PFSK-1 (cell line): ENCODE measurements around the gene COL6A3.

Source experiments
- FOXP2 ChIP-seq: optimal IDR thresholded peaks from 2 replicates; pipeline ENCODE3; 2011; ENCODE audit warnings: borderline replicate concordance, control low read depth, inconsistent platforms; ENCODE audit not compliant: insufficient read depth; ENCODE audit errors: extremely low read length, extremely low read depth
- POLR2AphosphoS5 ChIP-seq: IDR thresholded peaks from 2 replicates; pipeline ENCODE4 v1.6.1; 2012; ENCODE audit warnings: low read depth, mild to moderate bottlenecking, control low read depth, low read length, moderate library complexity
- SIN3A ChIP-seq: IDR thresholded peaks from 2 replicates; pipeline ENCODE4 v1.6.1; 2012; ENCODE audit warnings: mild to moderate bottlenecking, low read length, moderate library complexity, borderline replicate concordance; ENCODE audit not compliant: insufficient read depth
- TAF1 ChIP-seq: IDR thresholded peaks from 2 replicates; pipeline ENCODE4 v1.6.1; 2012; ENCODE audit warnings: low read length, control low read depth, borderline replicate concordance; ENCODE audit not compliant: insufficient read depth
- TF ChIP-seq, protein P1 (sequence below), 2 experiments: IDR thresholded peaks; 2 replicates each; pipeline versions ENCODE4 v1.6.1 to v1.8.0; 2011 to 2012; ENCODE audit warnings: low read depth in 2 of 2, low read length in 2 of 2, control low read depth in 1 of 2, inconsistent platforms in 1 of 2, mild to moderate bottlenecking in 1 of 2, moderate library complexity in 1 of 2; ENCODE audit not compliant: insufficient read depth in 1 of 2

The COL6A3 gene

DNA sequence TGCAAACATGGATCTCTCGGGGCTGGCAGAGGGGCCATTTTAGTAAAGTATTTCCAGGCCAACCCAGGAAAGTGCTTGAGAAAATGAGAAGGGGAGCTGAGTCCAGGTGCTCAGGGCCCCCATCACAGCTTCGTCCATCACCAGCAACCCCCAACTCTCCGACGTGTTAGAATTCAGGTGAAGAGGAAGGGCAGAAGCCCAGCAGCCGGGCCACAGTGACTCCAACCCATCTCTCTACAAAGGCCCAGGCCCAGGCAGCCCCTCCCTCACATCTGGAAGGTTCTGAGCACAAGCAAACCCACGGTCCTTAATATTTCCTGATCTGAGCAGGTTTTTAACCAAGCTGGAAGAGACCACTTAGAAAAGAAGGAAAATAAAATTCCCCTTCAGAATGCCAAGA lies 34.7 kb upstream of the COL6A3 start:
- TF ChIP-seq, protein P1, sequence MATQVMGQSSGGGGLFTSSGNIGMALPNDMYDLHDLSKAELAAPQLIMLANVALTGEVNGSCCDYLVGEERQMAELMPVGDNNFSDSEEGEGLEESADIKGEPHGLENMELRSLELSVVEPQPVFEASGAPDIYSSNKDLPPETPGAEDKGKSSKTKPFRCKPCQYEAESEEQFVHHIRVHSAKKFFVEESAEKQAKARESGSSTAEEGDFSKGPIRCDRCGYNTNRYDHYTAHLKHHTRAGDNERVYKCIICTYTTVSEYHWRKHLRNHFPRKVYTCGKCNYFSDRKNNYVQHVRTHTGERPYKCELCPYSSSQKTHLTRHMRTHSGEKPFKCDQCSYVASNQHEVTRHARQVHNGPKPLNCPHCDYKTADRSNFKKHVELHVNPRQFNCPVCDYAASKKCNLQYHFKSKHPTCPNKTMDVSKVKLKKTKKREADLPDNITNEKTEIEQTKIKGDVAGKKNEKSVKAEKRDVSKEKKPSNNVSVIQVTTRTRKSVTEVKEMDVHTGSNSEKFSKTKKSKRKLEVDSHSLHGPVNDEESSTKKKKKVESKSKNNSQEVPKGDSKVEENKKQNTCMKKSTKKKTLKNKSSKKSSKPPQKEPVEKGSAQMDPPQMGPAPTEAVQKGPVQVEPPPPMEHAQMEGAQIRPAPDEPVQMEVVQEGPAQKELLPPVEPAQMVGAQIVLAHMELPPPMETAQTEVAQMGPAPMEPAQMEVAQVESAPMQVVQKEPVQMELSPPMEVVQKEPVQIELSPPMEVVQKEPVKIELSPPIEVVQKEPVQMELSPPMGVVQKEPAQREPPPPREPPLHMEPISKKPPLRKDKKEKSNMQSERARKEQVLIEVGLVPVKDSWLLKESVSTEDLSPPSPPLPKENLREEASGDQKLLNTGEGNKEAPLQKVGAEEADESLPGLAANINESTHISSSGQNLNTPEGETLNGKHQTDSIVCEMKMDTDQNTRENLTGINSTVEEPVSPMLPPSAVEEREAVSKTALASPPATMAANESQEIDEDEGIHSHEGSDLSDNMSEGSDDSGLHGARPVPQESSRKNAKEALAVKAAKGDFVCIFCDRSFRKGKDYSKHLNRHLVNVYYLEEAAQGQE (IDR thresholded peaks at IDR 0.05; ENCODE audit: insufficient read depth in 1 of 2, low read depth in 2 of 2, low read length in 2 of 2): no peak
- TF ChIP-seq SIN3A (no peak), FOXP2 (no peak), TAF1 (no peak), POLR2AphosphoS5 (no peak)

DNA sequence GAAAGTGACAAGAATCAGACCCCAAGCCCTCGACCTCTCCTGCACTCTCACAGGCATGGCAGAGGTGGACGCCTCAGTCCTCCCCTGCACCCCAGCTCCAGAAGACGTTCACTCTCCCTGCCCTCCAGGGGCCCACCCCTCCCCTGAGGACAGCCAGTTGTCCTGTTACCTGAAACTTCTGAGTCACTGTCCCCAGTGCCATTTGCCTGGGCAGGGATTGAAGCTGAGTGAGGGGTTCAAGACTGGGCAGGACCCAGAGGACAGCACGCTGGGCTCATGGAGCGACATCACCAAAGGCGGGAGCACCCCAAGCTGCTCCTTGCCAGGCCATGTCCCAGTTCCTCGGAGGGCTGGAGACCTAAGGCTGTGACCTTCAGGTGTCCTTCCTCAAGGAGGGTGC lies 34.2 kb upstream of the COL6A3 start:
- TF ChIP-seq SIN3A (no peak), POLR2AphosphoS5 (no peak), TAF1 (no peak), FOXP2 (no peak)
- TF ChIP-seq, protein P1 (IDR thresholded peaks at IDR 0.05; ENCODE audit: insufficient read depth in 1 of 2, low read depth in 2 of 2, low read length in 2 of 2): no peak

DNA sequence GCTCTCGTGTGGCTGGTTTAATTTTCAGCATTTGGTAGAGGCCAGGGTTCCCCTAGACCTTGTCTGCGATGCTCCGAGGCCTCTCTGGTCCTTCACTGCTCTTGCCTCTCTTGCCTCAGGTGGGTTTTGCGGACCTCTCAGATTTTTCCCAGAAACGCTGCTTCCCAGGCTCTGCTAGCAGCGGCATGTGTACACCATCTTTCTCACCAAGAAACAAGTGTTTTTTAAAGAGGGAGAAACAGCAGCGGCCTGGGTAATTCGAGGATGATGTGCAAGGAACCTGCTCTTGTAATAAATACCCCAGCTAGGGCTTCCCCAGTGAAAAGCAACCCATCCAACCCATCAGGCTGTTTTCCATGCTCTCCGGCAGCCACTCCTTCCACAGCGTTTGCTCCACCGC lies 33.5 kb upstream of the COL6A3 start:
- TF ChIP-seq FOXP2 (no peak), POLR2AphosphoS5 (no peak), TAF1 (no peak), SIN3A (no peak)
- TF ChIP-seq, protein P1 (IDR thresholded peaks at IDR 0.05; ENCODE audit: insufficient read depth in 1 of 2, low read depth in 2 of 2, low read length in 2 of 2): no peak

DNA sequence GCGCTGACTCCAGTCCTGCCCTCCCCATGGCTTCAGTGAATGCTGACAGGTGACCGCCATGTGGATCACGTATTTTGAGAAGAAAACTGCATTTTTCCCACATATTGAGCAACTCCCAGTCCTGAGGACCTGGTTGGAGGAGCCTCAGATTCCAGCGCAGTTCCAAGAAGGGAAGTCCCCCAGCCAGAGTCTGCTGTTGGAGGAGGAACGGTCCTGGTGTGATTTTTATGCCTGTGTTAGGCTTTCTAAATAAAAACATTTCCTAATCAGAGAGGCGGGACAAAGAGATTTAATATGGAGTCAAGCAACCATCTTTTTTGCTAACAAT lies 32.3 kb upstream of the COL6A3 start:
- TF ChIP-seq, protein P1 (IDR thresholded peaks at IDR 0.05; ENCODE audit: insufficient read depth in 1 of 2, low read depth in 2 of 2, low read length in 2 of 2): no peak
- no peak for TF ChIP-seq FOXP2
- TF ChIP-seq POLR2AphosphoS5: no peak
- TF ChIP-seq SIN3A: no peak
- TF ChIP-seq TAF1: no peak

DNA sequence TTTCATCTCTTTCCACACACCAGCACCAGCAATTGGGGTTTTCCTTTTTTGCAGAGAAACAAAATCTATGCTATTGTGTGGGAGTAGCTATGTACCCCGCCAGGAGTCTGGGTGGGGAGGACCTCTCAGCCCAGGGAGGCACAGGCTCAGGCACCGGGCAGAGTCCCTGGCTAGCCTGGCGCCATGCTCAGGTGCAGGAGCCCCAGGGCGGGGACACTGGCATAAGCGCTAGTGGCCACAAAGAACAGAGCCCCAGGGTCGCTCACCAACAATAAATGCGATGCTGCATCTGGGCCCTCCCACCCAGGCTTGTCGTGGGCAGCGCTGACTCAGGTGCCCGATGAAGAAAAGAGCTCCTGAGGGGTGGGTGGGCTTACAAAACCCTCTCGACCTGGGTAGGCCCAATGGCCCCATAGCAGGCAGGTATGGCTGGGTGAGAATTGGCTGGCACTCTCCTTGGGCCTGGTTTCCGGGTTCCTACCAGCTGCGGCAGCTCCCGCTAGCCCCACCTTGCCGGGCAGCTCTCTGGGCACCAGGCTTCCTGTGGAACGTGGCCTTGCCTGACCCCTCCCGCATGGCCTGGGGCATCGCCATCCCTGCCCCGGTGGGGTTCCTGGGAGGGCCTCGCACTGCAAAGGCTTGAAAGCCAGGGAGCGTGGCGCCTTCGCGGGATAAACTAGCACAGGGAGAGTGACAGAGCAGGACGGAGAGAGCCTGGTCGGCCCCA lies 31.8 kb upstream of the COL6A3 start:
- TF ChIP-seq FOXP2: no peak
- TF ChIP-seq TAF1: no peak
- TF ChIP-seq, protein P1 (IDR thresholded peaks at IDR 0.05; ENCODE audit: insufficient read depth in 1 of 2, low read depth in 2 of 2, low read length in 2 of 2): no peak
- TF ChIP-seq SIN3A: no peak
- TF ChIP-seq POLR2AphosphoS5: no peak
